Right cardiac atrium (tissue), 5 donors: Measurements from ENCODE around the gene PPA1. TPM values are rescaled to one million over a fixed set of nuclear protein-coding genes. Genes with fewer than 3 reads are reported as not detected.
A peak's percentile ranks its signal among the peaks of the same experiment; 100 is the strongest.
"Not testable (repeated sequence)": the region's sequence is repeated elsewhere in the genome, so short reads cannot be mapped to it uniquely, and the experiment has no call there.

ENCODE experiments used
- ATAC-seq, 2 donors: fragments of 200-7000 bp; cut with Tn5 transposase; one replicate each; pipeline versions ENCODE4 v1.8.0 to v1.9.1; 2020; ENCODE audit warnings: moderate library complexity in 2 of 2, mild to moderate bottlenecking in 1 of 2
- DNase-seq, 3 donors: peaks; one replicate each; pipeline ENCODE4 v3.0.0-alpha.2; 2020
- H3K27ac ChIP-seq: one replicate; pipeline ENCODE4 v1.5.1; 2013; ENCODE audit warnings: mild to moderate bottlenecking, low read length, control low read depth, moderate library complexity
- H3K27me3 ChIP-seq: one replicate; pipeline ENCODE4 v1.6.1; 2013; ENCODE audit not compliant: control insufficient read depth, insufficient read depth
- H3K4me1 ChIP-seq: one replicate; pipeline ENCODE4 v1.6.1; 2013; ENCODE audit warnings: low read length; ENCODE audit not compliant: control insufficient read depth, insufficient read depth
- H3K4me3 ChIP-seq: one replicate; pipeline ENCODE4 v1.5.1; 2013; ENCODE audit warnings: low read length, control low read depth
- H3K9me3 ChIP-seq: one replicate; pipeline ENCODE4 v1.6.1; 2013; ENCODE audit warnings: low read length; ENCODE audit not compliant: control insufficient read depth
- WGBS: extraction: QIAGEN DNeasy Blood & Tissue Kit; methylation state at CpG from one replicate; pipeline ENCODE4 v1.1.7; 2013; 5-methylcytosine and 5-hydroxymethylcytosine counted together
- intact Hi-C, 4 donors: fragments of 100-400 bp; cut with DNase I; formaldehyde crosslinking; loops; one replicate each; pipeline versions ENCODE4 v1.11.0 to v1.14.0; 2022 to 2023
- polyA plus RNA-seq: library from polyadenylated mRNA; stranded (reverse); fragments of 200-250 nt; gene quantifications from one replicate; pipeline ENCODE4 v1.2.3, GENCODE V29; 2013
- total RNA-seq, 4 donors: library from RNA; stranded (reverse); fragmentation: NEBNext Ultra II Directional; extraction: Animal tissue kit (Norgen Biotek cat#: 25700); gene quantifications; one replicate each; pipeline ENCODE4 v1.2.1, GENCODE V29; 2021
- donor health status: healthy with polysubstance abuse.
- donor health status: DM: no; HTN: yes; CAD: no.
- donor health status: DM: no; HTN: no; CAD: no.
- donor health status: DM: no; HTN: yes; CAD: no; lungs with severe emphysema.
- donor health status: DM: yes; HTN: yes; CAD: no.

Gene PPA1
- total and polyA plus RNA-seq, 5 donors = 40.7 to 99.2 (median 68.8) TPM

DNA sequence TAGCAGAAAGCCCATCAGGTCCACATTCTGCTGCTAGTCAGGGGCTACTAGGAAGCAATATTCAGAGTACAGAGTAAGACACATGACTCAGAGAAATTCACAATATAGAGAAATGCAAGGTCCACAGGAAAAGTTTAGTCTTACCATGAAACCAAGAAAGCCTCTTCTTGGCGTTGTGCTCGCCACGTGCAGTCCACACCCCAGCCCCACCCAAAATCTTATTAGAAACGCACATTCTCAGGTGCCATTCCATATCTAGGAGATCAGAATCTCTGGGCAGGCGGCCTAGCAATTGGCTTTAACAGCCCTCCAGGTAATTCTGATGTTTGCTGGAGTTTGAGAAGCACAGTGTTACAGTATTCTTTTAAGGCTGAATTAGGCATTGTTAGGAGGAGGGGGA lies 47.1 kb downstream of the PPA1 start:
- ATAC-seq (no peak), DNase-seq (no peak)
- WGBS = 77% methylated on average over 5 of the region's 5 CpGs
- H3K4me1 ChIP-seq = peaks cover 5% of the 10 kb centered on the region
- H3K27me3 ChIP-seq = no peaks in the 10 kb centered on the region
- H3K9me3 ChIP-seq = no peaks in the 10 kb centered on the region
- H3K27ac ChIP-seq = no peak overlapping the region
- intact Hi-C loops = no loop called here
- H3K4me3 ChIP-seq = no peak overlapping the region

DNA sequence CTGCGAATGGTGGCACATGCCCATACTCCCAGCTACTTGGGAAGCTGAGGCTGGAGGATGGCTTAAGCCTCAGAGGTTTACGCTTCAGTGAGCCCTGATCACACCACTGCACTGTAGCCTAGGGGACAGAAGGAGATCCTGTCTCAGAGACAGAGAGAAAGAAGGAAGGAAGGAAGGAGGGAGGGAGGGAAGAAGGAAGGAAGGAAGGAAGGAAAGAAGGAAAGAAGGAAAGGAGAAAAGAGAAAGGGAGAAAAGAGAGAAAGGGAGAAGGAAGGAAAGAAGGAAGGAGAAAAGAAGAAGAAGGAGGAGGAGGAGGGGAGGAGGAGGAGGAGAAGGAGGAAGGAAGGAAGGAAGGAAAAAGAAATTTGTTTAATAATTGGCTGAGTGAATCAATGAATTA lies 49.9 kb downstream of the PPA1 start:
- intact Hi-C loops = no loop called here
- H3K27me3 ChIP-seq = no peaks in the 10 kb centered on the region
- H3K4me3 ChIP-seq = no peak overlapping the region
- 83% methylated on average over 2 of the region's 2 CpGs for WGBS
- no peaks in the 10 kb centered on the region for H3K9me3 ChIP-seq
- no peaks in the 10 kb centered on the region for H3K4me1 ChIP-seq
- DNase-seq (no peak), ATAC-seq (no peak)
- no peak overlapping the region for H3K27ac ChIP-seq

GRCh38 chr10:70179209-70179608 lies 54.0 kb downstream of the PPA1 start:
- intact Hi-C loops, H3K9me3 ChIP-seq, H3K4me1 ChIP-seq, H3K4me3 ChIP-seq, DNase-seq, H3K27me3 ChIP-seq, H3K27ac ChIP-seq, ATAC-seq: not testable (repeated sequence)
- WGBS = 94% methylated on average over 8 of the region's 8 CpGs

GRCh38 chr10:70178139-70178725 lies 55.0 kb downstream of the PPA1 start:
- Histone ChIP-seq H3K27me3 (no peaks in the 10 kb centered on the region), H3K4me3 (no peak overlapping the region), H3K4me1 (no peaks in the 10 kb centered on the region), H3K9me3 (no peaks in the 10 kb centered on the region), H3K27ac (no peak overlapping the region)
- 57% methylated on average over 4 of the region's 4 CpGs for WGBS
- no peak for ATAC-seq
- intact Hi-C loops = no loop called here
- no peak for DNase-seq

DNA sequence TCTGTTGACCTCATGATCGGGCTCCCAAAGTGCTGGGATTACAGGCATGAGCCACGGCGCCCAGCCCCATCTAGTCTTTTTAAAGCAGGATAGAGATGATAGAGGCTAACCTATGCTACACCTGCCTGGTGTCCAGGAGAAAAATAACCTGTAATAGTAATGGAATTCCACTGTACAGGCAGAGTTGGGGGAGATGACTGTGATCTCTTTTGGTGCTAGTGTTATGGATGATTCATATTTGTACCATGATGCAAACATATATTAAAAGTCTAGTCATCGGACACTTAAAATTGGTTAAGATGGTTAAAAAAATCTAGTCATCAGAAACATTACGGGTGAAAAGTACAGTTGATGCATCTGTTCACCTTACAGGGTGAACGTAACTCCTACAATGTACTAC lies 56.8 kb downstream of the PPA1 start:
- ATAC-seq (no peak), DNase-seq (no peak)
- 76% methylated on average over 6 of the region's 6 CpGs for WGBS
- Histone ChIP-seq H3K4me1 (no peaks in the 10 kb centered on the region), H3K27ac (no peak overlapping the region), H3K27me3 (no peaks in the 10 kb centered on the region), H3K4me3 (no peak overlapping the region), H3K9me3 (no peaks in the 10 kb centered on the region)
- intact Hi-C loops = no loop called here

DNA sequence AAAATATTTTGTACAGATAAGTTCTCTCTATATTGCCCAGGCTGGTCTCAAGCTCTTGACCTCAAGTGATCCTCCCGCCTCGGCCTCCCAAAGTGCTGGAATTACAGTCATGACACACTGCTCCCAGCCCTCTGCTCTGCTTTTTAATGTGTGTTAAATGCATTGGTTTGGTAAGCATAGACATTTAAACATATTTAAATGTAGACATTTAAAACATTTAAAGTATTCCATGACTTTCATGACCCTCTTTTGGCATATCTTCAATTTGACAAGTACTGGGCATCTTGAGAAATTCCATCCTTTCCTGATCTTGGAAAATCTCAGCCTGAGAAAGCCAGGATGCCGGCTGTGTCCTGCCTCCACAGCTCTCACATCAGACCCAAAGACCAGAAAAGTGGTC lies 57.7 kb downstream of the PPA1 start:
- intact Hi-C loops = no loop called here
- Histone ChIP-seq H3K27me3 (no peaks in the 10 kb centered on the region), H3K9me3 (no peaks in the 10 kb centered on the region), H3K4me3 (no peak overlapping the region), H3K27ac (no peak overlapping the region), H3K4me1 (no peaks in the 10 kb centered on the region)
- 81% methylated on average over 3 of the region's 3 CpGs for WGBS
- ATAC-seq (no peak), DNase-seq (no peak)

DNA sequence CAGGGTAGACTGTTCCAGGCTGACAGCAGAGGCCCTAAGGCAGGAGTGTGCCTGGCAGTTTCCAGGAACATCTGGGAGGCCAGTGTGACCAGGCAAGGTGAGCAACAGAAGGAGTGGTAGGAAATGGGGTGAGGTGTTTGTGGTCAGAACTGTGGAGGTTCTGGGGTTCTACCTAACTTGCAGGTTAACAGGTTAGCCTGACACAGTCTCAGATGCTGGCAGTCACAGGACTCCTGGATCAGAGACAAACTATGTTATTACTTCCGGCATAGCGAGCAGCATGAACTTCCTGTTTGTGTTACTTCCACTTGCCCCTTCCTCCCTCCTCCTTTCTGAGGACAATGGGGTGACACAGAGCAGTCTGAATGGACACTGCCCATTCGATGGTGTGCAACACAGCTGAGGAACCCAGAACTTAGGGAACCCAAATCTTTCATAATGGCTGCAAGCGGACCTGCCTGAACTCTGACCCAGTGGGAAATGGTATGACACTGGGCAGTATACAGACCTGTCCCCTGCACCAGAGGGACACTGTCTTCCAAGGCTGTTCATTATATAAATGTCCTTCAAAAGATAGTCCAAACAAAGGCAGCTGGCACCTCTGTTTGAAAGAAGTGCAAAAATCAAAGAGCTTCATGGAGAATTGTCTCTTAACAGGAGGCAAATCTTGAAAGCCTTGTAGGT lies 59.0 kb downstream of the PPA1 start:
- DNase-seq = no peak
- H3K4me1 ChIP-seq = no peaks in the 10 kb centered on the region
- no peak overlapping the region for H3K4me3 ChIP-seq
- no peaks in the 10 kb centered on the region for H3K9me3 ChIP-seq
- 55% methylated on average over 4 of the region's 4 CpGs for WGBS
- ATAC-seq = no peak
- H3K27ac ChIP-seq = no peak overlapping the region
- no peaks in the 10 kb centered on the region for H3K27me3 ChIP-seq
- intact Hi-C loops = no loop called here

DNA sequence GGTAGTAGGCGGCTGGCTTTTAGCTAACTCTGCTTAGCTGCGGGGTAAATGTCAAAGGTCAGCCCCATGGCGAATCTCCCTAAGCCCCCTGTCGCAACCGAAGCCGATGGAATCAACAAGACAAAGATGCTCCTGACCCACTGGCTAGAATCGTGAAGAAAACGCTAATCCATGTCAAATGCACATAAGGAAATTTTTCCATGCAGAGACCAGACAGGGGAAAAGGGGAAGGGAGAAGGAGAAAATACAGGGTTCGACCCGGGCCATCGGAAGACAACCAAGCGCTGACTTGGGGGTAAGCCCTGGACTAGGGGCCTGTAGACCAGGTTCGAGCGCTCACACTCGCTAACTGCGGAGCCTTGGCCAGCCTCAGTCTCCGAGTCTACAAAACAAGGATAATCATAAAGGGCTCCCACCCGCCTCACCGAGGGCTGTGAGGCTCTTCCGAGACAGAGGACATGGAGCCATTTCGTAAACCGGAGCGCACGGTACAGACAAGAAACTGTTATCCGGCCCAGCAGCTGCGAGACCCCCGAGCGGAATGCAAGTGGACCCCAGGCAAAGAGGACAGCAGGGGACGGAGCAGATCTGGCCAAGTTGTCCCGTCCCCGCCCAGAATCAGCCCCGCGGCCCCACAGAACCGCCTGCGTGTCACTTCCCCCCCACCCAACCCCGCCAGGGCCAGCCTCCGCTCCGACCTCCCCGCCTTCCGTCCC lies 63.4 kb downstream of the PPA1 start:
- Histone ChIP-seq H3K27me3 (no peaks in the 10 kb centered on the region), H3K4me1 (no peaks in the 10 kb centered on the region), H3K4me3 (peak overlapping the region; percentile 97), H3K27ac (peak overlapping the region; percentile 66), H3K9me3 (no peaks in the 10 kb centered on the region)
- WGBS = under 1% methylated on average over 39 of the region's 40 CpGs
- intact Hi-C loops = no loop called here
- no peak for DNase-seq
- peak; percentile 50 to 68 for ATAC-seq

DNA sequence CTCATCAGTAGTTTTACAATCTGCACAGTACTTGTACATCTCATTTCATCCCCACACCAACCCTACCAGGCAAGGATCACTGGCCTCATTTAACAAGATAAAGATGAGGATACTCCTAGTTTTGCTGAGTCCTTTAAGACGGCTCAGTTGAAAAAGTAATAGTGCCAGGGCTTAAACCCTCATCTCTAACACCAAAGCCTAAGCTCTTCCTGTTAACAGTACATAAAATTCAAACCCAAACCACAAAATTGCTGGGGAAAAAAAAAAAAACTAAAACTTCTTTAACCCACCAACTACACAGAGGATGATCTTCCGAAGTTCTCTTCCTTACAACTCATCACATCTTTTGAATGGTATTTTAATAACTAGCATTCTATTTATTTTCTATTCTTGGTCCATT lies 64.2 kb downstream of the PPA1 start:
- Histone ChIP-seq H3K4me1 (no peaks in the 10 kb centered on the region), H3K27me3 (no peaks in the 10 kb centered on the region), H3K9me3 (no peaks in the 10 kb centered on the region), H3K27ac (no peak overlapping the region), H3K4me3 (peak overlapping the region; percentile 97)
- 17% methylated on average over 2 of the region's 2 CpGs for WGBS
- intact Hi-C loops = no loop called here
- DNase-seq = no peak
- no peak for ATAC-seq

- no peak overlapping the region for H3K4me3 ChIP-seq
- no peak overlapping the region for H3K27ac ChIP-seq
- no peaks in the 10 kb centered on the region for H3K27me3 ChIP-seq
- ATAC-seq (no peak), DNase-seq (no peak)
- WGBS = 77% methylated on average over 7 of the region's 7 CpGs
- H3K4me1 ChIP-seq = no peaks in the 10 kb centered on the region
- intact Hi-C loops = no loop called here
- no peaks in the 10 kb centered on the region for H3K9me3 ChIP-seq
These were observed 66.0 kb downstream of the PPA1 start for GRCh38 chr10:70167246-70167645.

DNA sequence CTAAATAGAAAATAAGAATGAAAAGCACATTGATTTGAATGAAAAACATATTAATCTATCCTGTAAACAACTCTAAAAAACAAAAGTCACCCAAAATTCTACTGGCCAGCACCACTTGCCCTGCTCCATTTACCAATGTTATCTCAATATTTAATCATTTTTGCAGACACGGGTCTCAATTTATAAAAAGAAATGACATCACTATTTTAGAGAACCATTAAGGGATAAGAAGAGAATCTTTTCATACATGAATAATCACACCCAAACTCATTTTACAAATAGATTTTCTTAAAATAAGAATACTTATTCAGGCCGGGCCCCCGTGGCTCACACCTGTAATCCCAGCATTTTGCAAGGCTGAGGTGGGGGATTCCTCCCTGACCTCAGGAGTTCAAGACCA lies 66.8 kb downstream of the PPA1 start:
- no peaks in the 10 kb centered on the region for H3K9me3 ChIP-seq
- 68% methylated on average over 3 of the region's 3 CpGs for WGBS

More for the DNA sequence above, 66.8 kb downstream of the PPA1 start:
- Histone ChIP-seq H3K4me1 (no peaks in the 10 kb centered on the region), H3K4me3 (no peak overlapping the region), H3K27me3 (no peaks in the 10 kb centered on the region), H3K27ac (no peak overlapping the region)
- intact Hi-C loops = no loop called here
- ATAC-seq (no peak), DNase-seq (no peak)
